Immature natural killer cell (primary cell): ENCODE measurements around the gene NDUFV1. TPM values are rescaled to one million over a fixed set of nuclear protein-coding genes. Genes with fewer than 3 reads are reported as not detected.
A peak's percentile ranks its signal among the peaks of the same experiment; 100 is the strongest.
"Not testable (repeated sequence)": the region's sequence is repeated elsewhere in the genome, so short reads cannot be mapped to it uniquely, and the experiment has no call there.

Source experiments
- DNase-seq, 3 donors: peaks; one replicate each; pipeline ENCODE4 v3.0.0; 2022; ENCODE audit warnings: mixed read lengths in 1 of 3
- H3K27ac Mint-ChIP-seq, 6 donors: one replicate each; pipeline ENCODE4 v1.8.0; 2020; ENCODE audit warnings: mixed read lengths in 6 of 6, mild to moderate bottlenecking in 5 of 6, inconsistent platforms in 4 of 6, moderate library complexity in 3 of 6
- H3K27me3 Mint-ChIP-seq, 3 donors: one replicate each; pipeline ENCODE4 v1.8.0; 2020 to 2021; ENCODE audit warnings: low read depth in 3 of 3, mild to moderate bottlenecking in 3 of 3, mixed read lengths in 3 of 3, moderate library complexity in 3 of 3, inconsistent platforms in 1 of 3
- H3K36me3 Mint-ChIP-seq, 3 donors: one replicate each; pipeline ENCODE4 v1.8.0; 2020; ENCODE audit warnings: mixed read lengths in 3 of 3, inconsistent platforms in 2 of 3, mild to moderate bottlenecking in 2 of 3
- H3K4me1 Mint-ChIP-seq, 2 donors: one replicate each; pipeline ENCODE4 v1.8.0; 2020; ENCODE audit warnings: inconsistent platforms in 2 of 2, mild to moderate bottlenecking in 2 of 2, mixed read lengths in 2 of 2, moderate library complexity in 1 of 2
- H3K4me3 Mint-ChIP-seq, 5 donors: one replicate each; pipeline ENCODE4 v1.8.0; 2020; ENCODE audit warnings: mild to moderate bottlenecking in 5 of 5, mixed read lengths in 5 of 5, inconsistent platforms in 3 of 5, moderate library complexity in 3 of 5
- H3K9me3 Mint-ChIP-seq, 6 donors: one replicate each; pipeline ENCODE4 v1.8.0; 2020; ENCODE audit warnings: mild to moderate bottlenecking in 6 of 6, mixed read lengths in 6 of 6, inconsistent platforms in 4 of 6, moderate library complexity in 3 of 6
- polyA plus RNA-seq, 3 donors: library from polyadenylated mRNA; unstranded; fragments of 300-500 nt; fragmentation: Illumina TruSeq; gene quantifications; one replicate each; pipeline ENCODE4 v1.2.3, GENCODE V29; 2021

Gene NDUFV1
- polyA plus RNA-seq, 3 donors from 2014 or later = 173 to 261 (median 195) TPM

- Mint-ChIP-seq H3K27me3 (peaks cover 11 to 17% (median 12%) of the 10 kb centered on the region in 3 donors), H3K4me3 (peak overlapping the region in 4 of 5 donors; percentile 56 to 70 (median 62)), H3K36me3 (peaks cover 0 to 3% (median 0%) of the 10 kb centered on the region in 3 donors), H3K27ac (peak overlapping the region; percentile 33 to 91 (median 86)), H3K9me3 (no peaks in the 10 kb centered on the region), H3K4me1 (peaks cover 42% of the 10 kb centered on the region in 2 donors)
- no peak for DNase-seq
These were observed 10.7 kb downstream of the NDUFV1 start for GRCh38 chr11:67617243-67617953.

- H3K27me3 Mint-ChIP-seq = peaks cover 6 to 11% (median 9%) of the 10 kb centered on the region in 3 donors
- H3K4me1 Mint-ChIP-seq = peaks cover 29 to 32% of the 10 kb centered on the region in 2 donors
- DNase-seq, H3K4me3 Mint-ChIP-seq, H3K9me3 Mint-ChIP-seq, H3K27ac Mint-ChIP-seq, H3K36me3 Mint-ChIP-seq: not testable (repeated sequence)
These were observed 12.3 kb downstream of the NDUFV1 start for GRCh38 chr11:67618901-67619659.

GRCh38 chr11:67619683-67620618, 13.2 kb downstream of the NDUFV1 start:
- peaks cover 21 to 23% of the 10 kb centered on the region in 2 donors for H3K4me1 Mint-ChIP-seq
- not testable (repeated sequence) for H3K27ac Mint-ChIP-seq, H3K36me3 Mint-ChIP-seq, H3K27me3 Mint-ChIP-seq, DNase-seq, H3K9me3 Mint-ChIP-seq
- peak overlapping the region in 1 of 5 donors; percentile 40 for H3K4me3 Mint-ChIP-seq

GRCh38 chr11:67620621-67621020, 13.9 kb downstream of the NDUFV1 start:
- H3K27ac Mint-ChIP-seq, H3K27me3 Mint-ChIP-seq, H3K4me3 Mint-ChIP-seq, DNase-seq, H3K9me3 Mint-ChIP-seq, H3K36me3 Mint-ChIP-seq: not testable (repeated sequence)
- H3K4me1 Mint-ChIP-seq = peaks cover 15 to 17% of the 10 kb centered on the region in 2 donors

- not testable (repeated sequence) for H3K27ac Mint-ChIP-seq, H3K9me3 Mint-ChIP-seq, DNase-seq, H3K36me3 Mint-ChIP-seq, H3K4me3 Mint-ChIP-seq, H3K27me3 Mint-ChIP-seq
- H3K4me1 Mint-ChIP-seq = peaks cover 8 to 13% of the 10 kb centered on the region in 2 donors
These were observed 15.2 kb downstream of the NDUFV1 start for GRCh38 chr11:67621928-67622327.

- H3K36me3 Mint-ChIP-seq, H3K4me1 Mint-ChIP-seq: not testable (repeated sequence)
These were observed 16.2 kb downstream of the NDUFV1 start for GRCh38 chr11:67622905-67623304.

GRCh38 chr11:67623795-67624194, 17.1 kb downstream of the NDUFV1 start:
- H3K27ac Mint-ChIP-seq, H3K36me3 Mint-ChIP-seq, H3K27me3 Mint-ChIP-seq: not testable (repeated sequence)

More at GRCh38 chr11:67622905-67623304, 16.2 kb downstream of the NDUFV1 start:
- not testable (repeated sequence) for H3K9me3 Mint-ChIP-seq, H3K27me3 Mint-ChIP-seq, DNase-seq, H3K27ac Mint-ChIP-seq, H3K4me3 Mint-ChIP-seq

GRCh38 chr11:67626131-67626833, 19.5 kb downstream of the NDUFV1 start:
- H3K27me3 Mint-ChIP-seq, H3K9me3 Mint-ChIP-seq, H3K4me3 Mint-ChIP-seq, H3K36me3 Mint-ChIP-seq, DNase-seq: not testable (repeated sequence)
- Mint-ChIP-seq H3K4me1 (peaks cover 6 to 12% of the 10 kb centered on the region in 2 donors), H3K27ac (peak overlapping the region in 1 of 6 donors; percentile 85)

More at GRCh38 chr11:67623795-67624194, 17.1 kb downstream of the NDUFV1 start:
- DNase-seq, H3K4me1 Mint-ChIP-seq, H3K9me3 Mint-ChIP-seq, H3K4me3 Mint-ChIP-seq: not testable (repeated sequence)

GRCh38 chr11:67626970-67627369, 20.2 kb downstream of the NDUFV1 start:
- peaks cover 0 to 2% (median 0%) of the 10 kb centered on the region in 6 donors for H3K9me3 Mint-ChIP-seq
- H3K4me1 Mint-ChIP-seq = peaks cover 6 to 13% of the 10 kb centered on the region in 2 donors
- no peak for DNase-seq
- H3K27me3 Mint-ChIP-seq = peaks cover 0 to 2% (median 0%) of the 10 kb centered on the region in 3 donors
- H3K4me3 Mint-ChIP-seq = no peak overlapping the region
- peaks cover 0 to 6% (median 0%) of the 10 kb centered on the region in 3 donors for H3K36me3 Mint-ChIP-seq
- no peak overlapping the region for H3K27ac Mint-ChIP-seq

GRCh38 chr11:67627441-67627811, 20.7 kb downstream of the NDUFV1 start:
- Mint-ChIP-seq H3K4me3 (no peak overlapping the region), H3K36me3 (peaks cover 0 to 6% (median 0%) of the 10 kb centered on the region in 3 donors), H3K27ac (peak overlapping the region in 2 of 6 donors; percentile 40 to 51), H3K9me3 (peaks cover 0 to 2% (median 0%) of the 10 kb centered on the region in 6 donors), H3K4me1 (peaks cover 6 to 14% of the 10 kb centered on the region in 2 donors), H3K27me3 (peaks cover 0 to 2% (median 0%) of the 10 kb centered on the region in 3 donors)
- DNase-seq = no peak

GRCh38 chr11:67627812-67628624, 21.3 kb downstream of the NDUFV1 start:
- Mint-ChIP-seq H3K27me3 (peaks cover 0 to 2% (median 0%) of the 10 kb centered on the region in 3 donors), H3K27ac (no peak overlapping the region), H3K4me1 (peaks cover 6 to 14% of the 10 kb centered on the region in 2 donors), H3K4me3 (peak overlapping the region in 2 of 5 donors; percentile 29 to 58), H3K36me3 (peaks cover 0 to 6% (median 0%) of the 10 kb centered on the region in 3 donors), H3K9me3 (peaks cover 0 to 2% (median 0%) of the 10 kb centered on the region in 6 donors)
- no peak for DNase-seq

GRCh38 chr11:67628710-67629385, 22.1 kb downstream of the NDUFV1 start:
- Mint-ChIP-seq H3K36me3 (peaks cover 0 to 6% (median 0%) of the 10 kb centered on the region in 3 donors), H3K4me3 (peak overlapping the region; percentile 35 to 90 (median 51)), H3K4me1 (peaks cover 6 to 14% of the 10 kb centered on the region in 2 donors), H3K9me3 (peaks cover 0 to 2% (median 0%) of the 10 kb centered on the region in 6 donors), H3K27me3 (peaks cover 0 to 2% (median 0%) of the 10 kb centered on the region in 3 donors), H3K27ac (peak overlapping the region in 1 of 6 donors; percentile 50)
- DNase-seq = no peak
